T-helper 22 cell (primary cell): ENCODE results near the gene FAM83C.
"Not testable (repeated sequence)": the region's sequence is repeated elsewhere in the genome, so short reads cannot be mapped to it uniquely, and the experiment has no call there.

Source experiments
- DNase-seq: peaks from one replicate; pipeline ENCODE4 v3.0.0-alpha.2; 2020; ENCODE audit warnings: low read depth

FAM83C gene

GRCh38 chr20:35263532-35264341, 28.5 kb downstream of the FAM83C start:
- no peak for DNase-seq

GRCh38 chr20:35262731-35263531, 29.3 kb downstream of the FAM83C start:
- not testable (repeated sequence) for DNase-seq

- DNase-seq, result not testable (repeated sequence)
Observed at GRCh38 chr20:35262321-35262720, 29.9 kb downstream of the FAM83C start.

GRCh38 chr20:35260426-35260825, 31.8 kb downstream of the FAM83C start:
- no peak for DNase-seq

GRCh38 chr20:35257175-35257909, 34.9 kb downstream of the FAM83C start:
- no peak for DNase-seq

- no peak for DNase-seq
Observed at GRCh38 chr20:35254448-35254999, 37.7 kb downstream of the FAM83C start.

- no peak for DNase-seq
Observed at GRCh38 chr20:35253010-35253409, 39.2 kb downstream of the FAM83C start.

GRCh38 chr20:35252598-35252997, 39.6 kb downstream of the FAM83C start:
- DNase-seq, result not testable (repeated sequence)

GRCh38 chr20:35252037-35252461, 40.2 kb downstream of the FAM83C start:
- DNase-seq, result no peak

GRCh38 chr20:35251613-35251940, 40.6 kb downstream of the FAM83C start:
- no peak for DNase-seq

GRCh38 chr20:35248641-35249475, 43.4 kb downstream of the FAM83C start:
- DNase-seq, result no peak

- DNase-seq, result no peak
Observed at GRCh38 chr20:35246723-35247122, 45.5 kb downstream of the FAM83C start.

GRCh38 chr20:35243986-35244385, 48.2 kb downstream of the FAM83C start:
- DNase-seq, result no peak

- DNase-seq, result no peak
Observed at GRCh38 chr20:35243317-35243716, 48.9 kb downstream of the FAM83C start.

GRCh38 chr20:35240811-35241293, 51.4 kb downstream of the FAM83C start:
- DNase-seq, result no peak

GRCh38 chr20:35240083-35240810, 52.0 kb downstream of the FAM83C start:
- no peak for DNase-seq

- no peak for DNase-seq
Observed at GRCh38 chr20:35238735-35239134, 53.5 kb downstream of the FAM83C start.

- DNase-seq, result no peak
Observed at GRCh38 chr20:35238170-35238569, 54.1 kb downstream of the FAM83C start.

- DNase-seq, result no peak
Observed at GRCh38 chr20:35237486-35237885, 54.7 kb downstream of the FAM83C start.

- DNase-seq, result no peak
Observed at GRCh38 chr20:35235881-35236280, 56.3 kb downstream of the FAM83C start.
